WTC11 (cell line): ENCODE results near the gene TNIP2. TPM values are rescaled to one million over a fixed set of nuclear protein-coding genes. Genes with fewer than 3 reads are reported as not detected.

Experiments used
- AFF4 ChIP-seq: sonication (generic); formaldehyde crosslinking; IDR thresholded peaks from 2 replicates; pipeline ENCODE4 v1.8.1; 2023; ENCODE audit warnings: mild to moderate bottlenecking, missing genetic modification reagents, borderline replicate concordance
- ARID4B ChIP-seq: sonication (generic); formaldehyde crosslinking; IDR thresholded peaks from 2 replicates; pipeline ENCODE4 v1.8.0; 2023; ENCODE audit warnings: missing genetic modification reagents, mild to moderate bottlenecking, borderline replicate concordance
- ATF3 ChIP-seq: sonication (generic); formaldehyde crosslinking; conservative IDR thresholded peaks from 2 replicates; pipeline ENCODE4 v1.8.1; 2022; ENCODE audit warnings: mild to moderate bottlenecking, missing genetic modification reagents
- CREB1 ChIP-seq: sonication (generic); formaldehyde crosslinking; IDR thresholded peaks from 2 replicates; pipeline ENCODE4 v1.8.0; 2023; ENCODE audit warnings: mild to moderate bottlenecking, missing genetic modification reagents
- ELF4 ChIP-seq: sonication (generic); formaldehyde crosslinking; IDR thresholded peaks from 2 replicates; pipeline ENCODE4 v1.8.1; 2022; ENCODE audit warnings: low read depth, mild to moderate bottlenecking, moderate library complexity, missing genetic modification reagents
- FOXJ3 ChIP-seq: sonication (generic); formaldehyde crosslinking; IDR thresholded peaks from 2 replicates; pipeline ENCODE4 v1.9.0; 2021; ENCODE audit warnings: missing genetic modification reagents, mild to moderate bottlenecking, borderline replicate concordance
- GABPB1 ChIP-seq: sonication (generic); formaldehyde crosslinking; IDR thresholded peaks from 2 replicates; pipeline ENCODE4 v1.8.1; 2023; ENCODE audit warnings: mild to moderate bottlenecking, missing genetic modification reagents
- MAX ChIP-seq: sonication (generic); formaldehyde crosslinking; IDR thresholded peaks from 2 replicates; pipeline ENCODE4 v1.8.0; 2022; ENCODE audit warnings: mild to moderate bottlenecking, missing genetic modification reagents
- MXD4 ChIP-seq: fragments of 250-450 bp; sonication (Bioruptor Pico); IDR thresholded peaks from 2 replicates; pipeline ENCODE4 v1.8.0; 2021; ENCODE audit warnings: mild to moderate bottlenecking, moderate library complexity, borderline replicate concordance
- NR1H2 ChIP-seq: sonication (generic); formaldehyde crosslinking; IDR thresholded peaks from 2 replicates; pipeline ENCODE4 v1.9.0; 2021; ENCODE audit warnings: mild to moderate bottlenecking, moderate library complexity, missing genetic modification reagents
- OVOL2 ChIP-seq: fragments of 250-450 bp; sonication (Bioruptor Pico); IDR thresholded peaks from 2 replicates; pipeline ENCODE4 v1.9.0; 2021; ENCODE audit warnings: mild to moderate bottlenecking, borderline replicate concordance
- PRRX2 ChIP-seq: fragments of 250-450 bp; sonication (Bioruptor Pico); IDR thresholded peaks from 2 replicates; pipeline ENCODE4 v1.8.0; 2021; ENCODE audit warnings: mild to moderate bottlenecking
- RELA ChIP-seq: sonication (generic); formaldehyde crosslinking; IDR thresholded peaks from 2 replicates; pipeline ENCODE4 v1.8.1; 2022; ENCODE audit warnings: missing genetic modification reagents, mild to moderate bottlenecking, borderline replicate concordance
- SMAD4 ChIP-seq: sonication (generic); formaldehyde crosslinking; IDR thresholded peaks from 2 replicates; pipeline ENCODE4 v1.8.0; 2022; ENCODE audit warnings: mild to moderate bottlenecking, missing genetic modification reagents
- SP1 ChIP-seq: sonication (generic); formaldehyde crosslinking; conservative IDR thresholded peaks from 2 replicates; pipeline ENCODE4 v1.8.1; 2022; ENCODE audit warnings: missing genetic modification reagents
- TCF7 ChIP-seq: sonication (generic); formaldehyde crosslinking; IDR thresholded peaks from 2 replicates; pipeline ENCODE4 v1.8.0; 2022; ENCODE audit warnings: mild to moderate bottlenecking, low read depth, missing genetic modification reagents, moderate library complexity
- TEAD4 ChIP-seq: sonication (generic); formaldehyde crosslinking; IDR thresholded peaks from 2 replicates; pipeline ENCODE4 v1.8.0; 2022; ENCODE audit warnings: mild to moderate bottlenecking, missing genetic modification reagents
- ZBTB21 ChIP-seq: sonication (generic); formaldehyde crosslinking; IDR thresholded peaks from 2 replicates; pipeline ENCODE4 v1.8.1; 2023; ENCODE audit warnings: mild to moderate bottlenecking, missing genetic modification reagents, borderline replicate concordance
- ZMAT4 ChIP-seq: fragments of 250-450 bp; sonication (Bioruptor Pico); IDR thresholded peaks from 2 replicates; pipeline ENCODE4 v1.9.0; 2021; ENCODE audit warnings: mild to moderate bottlenecking
- ZNF317 ChIP-seq: sonication (generic); formaldehyde crosslinking; IDR thresholded peaks from 2 replicates; pipeline ENCODE4 v1.8.1; 2023; ENCODE audit warnings: low read depth, mild to moderate bottlenecking, moderate library complexity, missing genetic modification reagents, borderline replicate concordance
- ZNF396 ChIP-seq: fragments of 250-450 bp; sonication (Bioruptor Pico); IDR thresholded peaks from 2 replicates; pipeline ENCODE4 v1.8.0; 2021; ENCODE audit warnings: mild to moderate bottlenecking, moderate library complexity, borderline replicate concordance
- total RNA-seq: library from RNA; stranded (reverse); gene quantifications from 3 replicates; pipeline ENCODE4 v1.2.3, GENCODE V29; 2021
- TF ChIP-seq, protein P1 (sequence below): sonication (generic); formaldehyde crosslinking; IDR thresholded peaks from 2 replicates; pipeline ENCODE4 v1.8.1; 2023; ENCODE audit warnings: mild to moderate bottlenecking, moderate library complexity, missing genetic modification reagents
- TF ChIP-seq, protein P2 (sequence below): sonication (generic); formaldehyde crosslinking; IDR thresholded peaks from 2 replicates; pipeline ENCODE4 v1.8.1; 2023; ENCODE audit warnings: mild to moderate bottlenecking, missing genetic modification reagents

The TNIP2 gene
- total RNA-seq, 1 experiment from 2014 or later, result 44.4 TPM

DNA sequence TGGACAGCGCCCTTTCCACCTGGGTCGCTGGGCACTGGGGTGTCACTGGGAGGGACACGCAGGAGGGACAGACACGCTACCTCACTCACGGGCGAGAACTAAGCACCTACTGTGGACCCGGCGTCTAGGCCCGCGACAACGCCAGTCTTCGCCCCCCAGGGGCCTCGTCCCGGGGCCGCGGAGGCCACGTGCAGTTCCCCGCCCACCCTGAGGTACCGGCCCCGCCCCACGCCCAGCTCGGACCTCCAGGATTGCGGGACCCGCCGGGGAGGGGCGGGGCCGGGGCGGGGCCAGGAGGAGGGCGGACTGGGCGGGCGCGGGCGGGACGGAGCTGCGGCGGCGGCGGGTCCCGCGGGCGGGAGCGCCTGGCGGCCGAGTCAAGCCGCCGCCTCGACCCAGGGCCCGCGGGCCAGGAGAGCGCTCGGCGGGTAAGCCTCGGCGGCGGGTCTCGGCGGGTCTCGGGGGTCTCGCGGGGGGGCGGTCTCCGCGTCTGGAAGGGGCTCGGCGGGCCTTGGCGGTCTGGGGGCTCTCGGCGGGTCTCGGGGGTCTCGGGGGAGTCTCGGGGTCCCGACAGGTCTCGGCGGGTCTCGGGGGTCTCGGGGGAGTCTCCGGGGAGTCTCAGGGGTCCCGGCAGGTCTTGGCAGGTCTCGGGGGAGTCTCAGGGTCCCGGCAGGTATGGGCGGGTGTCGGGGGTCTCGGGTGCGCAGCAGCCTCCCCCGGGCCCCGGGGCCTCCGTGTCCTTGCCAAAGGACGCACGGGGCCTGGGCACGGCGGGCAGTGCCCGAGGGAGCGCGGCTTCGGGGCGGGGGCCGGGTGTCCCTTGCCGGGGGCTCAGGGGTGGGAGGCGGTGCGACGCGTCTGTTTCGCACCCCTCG is 36.8 kb upstream of the TNIP2 start, which contains the start of gene SH3BP2 (continued):
- TF ChIP-seq NR1H2 (no peak), ZNF317 (CRISPR knock-in tag) (peak; percentile 65), RELA (peak; percentile 94), ATF3 (CRISPR knock-in tag) (no peak), CREB1 (peak; percentile 59; the same call in 1 of the 2 replicates), PRRX2 (CRISPR knock-in tag) (no peak), ELF4 (CRISPR knock-in tag) (no peak), AFF4 (CRISPR knock-in tag) (no peak), ZNF396 (CRISPR knock-in tag) (no peak), ZMAT4 (CRISPR knock-in tag) (no peak), MXD4 (CRISPR knock-in tag) (no peak), FOXJ3 (CRISPR knock-in tag) (no peak), TCF7 (CRISPR knock-in tag) (peak; percentile 85; the same call in 1 of the 2 replicates), GABPB1 (CRISPR knock-in tag) (peak; percentile 69), TEAD4 (CRISPR knock-in tag) (0 out of 2 replicates have a peak, but pooled peaks have one; percentile 31), SMAD4 (CRISPR knock-in tag) (no peak; the same call in 1 of the 2 replicates), ZBTB21 (CRISPR knock-in tag) (0 out of 2 replicates have a peak, but pooled peaks have one; percentile 64), SP1 (CRISPR knock-in tag) (peak; percentile 81), OVOL2 (CRISPR knock-in tag) (no peak), MAX (CRISPR knock-in tag) (peak; percentile 98), ARID4B (CRISPR knock-in tag) (peak; percentile 93; the same call in 1 of the 2 replicates)
- TF ChIP-seq, protein P1, sequence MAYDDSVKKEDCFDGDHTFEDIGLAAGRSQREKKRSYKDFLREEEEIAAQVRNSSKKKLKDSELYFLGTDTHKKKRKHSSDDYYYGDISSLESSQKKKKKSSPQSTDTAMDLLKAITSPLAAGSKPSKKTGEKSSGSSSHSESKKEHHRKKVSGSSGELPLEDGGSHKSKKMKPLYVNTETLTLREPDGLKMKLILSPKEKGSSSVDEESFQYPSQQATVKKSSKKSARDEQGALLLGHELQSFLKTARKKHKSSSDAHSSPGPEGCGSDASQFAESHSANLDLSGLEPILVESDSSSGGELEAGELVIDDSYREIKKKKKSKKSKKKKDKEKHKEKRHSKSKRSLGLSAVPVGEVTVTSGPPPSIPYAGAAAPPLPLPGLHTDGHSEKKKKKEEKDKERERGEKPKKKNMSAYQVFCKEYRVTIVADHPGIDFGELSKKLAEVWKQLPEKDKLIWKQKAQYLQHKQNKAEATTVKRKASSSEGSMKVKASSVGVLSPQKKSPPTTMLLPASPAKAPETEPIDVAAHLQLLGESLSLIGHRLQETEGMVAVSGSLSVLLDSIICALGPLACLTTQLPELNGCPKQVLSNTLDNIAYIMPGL (CRISPR knock-in tag), result peak; percentile 32; the same call in 1 of the 2 replicates
- TF ChIP-seq, protein P2, sequence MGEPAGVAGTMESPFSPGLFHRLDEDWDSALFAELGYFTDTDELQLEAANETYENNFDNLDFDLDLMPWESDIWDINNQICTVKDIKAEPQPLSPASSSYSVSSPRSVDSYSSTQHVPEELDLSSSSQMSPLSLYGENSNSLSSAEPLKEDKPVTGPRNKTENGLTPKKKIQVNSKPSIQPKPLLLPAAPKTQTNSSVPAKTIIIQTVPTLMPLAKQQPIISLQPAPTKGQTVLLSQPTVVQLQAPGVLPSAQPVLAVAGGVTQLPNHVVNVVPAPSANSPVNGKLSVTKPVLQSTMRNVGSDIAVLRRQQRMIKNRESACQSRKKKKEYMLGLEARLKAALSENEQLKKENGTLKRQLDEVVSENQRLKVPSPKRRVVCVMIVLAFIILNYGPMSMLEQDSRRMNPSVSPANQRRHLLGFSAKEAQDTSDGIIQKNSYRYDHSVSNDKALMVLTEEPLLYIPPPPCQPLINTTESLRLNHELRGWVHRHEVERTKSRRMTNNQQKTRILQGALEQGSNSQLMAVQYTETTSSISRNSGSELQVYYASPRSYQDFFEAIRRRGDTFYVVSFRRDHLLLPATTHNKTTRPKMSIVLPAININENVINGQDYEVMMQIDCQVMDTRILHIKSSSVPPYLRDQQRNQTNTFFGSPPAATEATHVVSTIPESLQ (CRISPR knock-in tag), result peak; percentile 63; the same call in 1 of the 2 replicates
